ENCODE results near the gene CTIF.

- TF ChIP-seq, protein P1, sequence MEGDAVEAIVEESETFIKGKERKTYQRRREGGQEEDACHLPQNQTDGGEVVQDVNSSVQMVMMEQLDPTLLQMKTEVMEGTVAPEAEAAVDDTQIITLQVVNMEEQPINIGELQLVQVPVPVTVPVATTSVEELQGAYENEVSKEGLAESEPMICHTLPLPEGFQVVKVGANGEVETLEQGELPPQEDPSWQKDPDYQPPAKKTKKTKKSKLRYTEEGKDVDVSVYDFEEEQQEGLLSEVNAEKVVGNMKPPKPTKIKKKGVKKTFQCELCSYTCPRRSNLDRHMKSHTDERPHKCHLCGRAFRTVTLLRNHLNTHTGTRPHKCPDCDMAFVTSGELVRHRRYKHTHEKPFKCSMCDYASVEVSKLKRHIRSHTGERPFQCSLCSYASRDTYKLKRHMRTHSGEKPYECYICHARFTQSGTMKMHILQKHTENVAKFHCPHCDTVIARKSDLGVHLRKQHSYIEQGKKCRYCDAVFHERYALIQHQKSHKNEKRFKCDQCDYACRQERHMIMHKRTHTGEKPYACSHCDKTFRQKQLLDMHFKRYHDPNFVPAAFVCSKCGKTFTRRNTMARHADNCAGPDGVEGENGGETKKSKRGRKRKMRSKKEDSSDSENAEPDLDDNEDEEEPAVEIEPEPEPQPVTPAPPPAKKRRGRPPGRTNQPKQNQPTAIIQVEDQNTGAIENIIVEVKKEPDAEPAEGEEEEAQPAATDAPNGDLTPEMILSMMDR (IDR thresholded peaks at IDR 0.05; ENCODE audit: low read length): no peak
- no peak for TF ChIP-seq EZH2 (optimal IDR thresholded peaks at IDR 0.05; ENCODE audit: low read depth, low read length)
- no peak for TF ChIP-seq EZH2phosphoT487 (IDR thresholded peaks at IDR 0.05; ENCODE audit: low read length)
These were observed 126.8 kb downstream of the CTIF start for GRCh38 chr18:48665654-48666053.

Measured in MM.1S (cell line).